HT1080 (cell line): Measurements from ENCODE around the gene HABP2. TPM values are rescaled to one million over a fixed set of nuclear protein-coding genes. Genes with fewer than 3 reads are reported as not detected.

Experiments
- DNase-seq: peaks from one replicate; pipeline ENCODE4 v3.0.0-alpha.2; 2015; ENCODE audit warnings: low read depth
- polyA plus RNA-seq, 2 experiments: library from polyadenylated mRNA; depleted of rRNA; stranded (reverse); fragments of >200 nt; gene quantifications; 2 replicates each; pipeline ENCODE4 v1.2.3, GENCODE V29; 2015
- total RNA-seq: library from RNA; depleted of rRNA; stranded (reverse); fragments of >200 nt; shearing (Covaris generic); gene quantifications from 2 replicates; pipeline ENCODE4 v1.2.3, GENCODE V29; 2014; rRNA removed

Gene HABP2
- not detected in 2 replicates for total RNA-seq
- polyA plus RNA-seq (2015; cell fraction: cytosol; rRNA removed), result 0.09 TPM in 1 of 2 replicates, not detected in the other
- polyA plus RNA-seq (2015; cell fraction: nucleus; rRNA removed), result not detected in 2 replicates

DNA sequence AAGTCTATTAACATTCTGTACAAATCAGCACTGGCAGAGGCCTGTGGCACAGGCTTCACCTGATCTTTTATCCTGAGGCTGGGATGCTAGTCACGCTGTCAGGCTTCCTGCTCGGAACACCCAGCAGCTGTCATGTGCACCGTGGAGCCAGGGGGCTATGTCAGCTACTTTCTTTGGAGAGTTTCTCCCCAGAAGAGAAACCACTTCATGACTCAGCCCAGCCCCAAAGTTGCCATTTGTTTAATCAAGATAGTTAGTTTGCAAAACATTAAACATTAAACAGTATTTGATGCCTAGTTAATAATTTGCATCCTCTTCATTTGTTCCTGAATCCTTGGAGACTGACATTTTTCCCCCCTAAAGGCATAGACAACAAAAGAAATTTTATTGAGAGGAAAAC is at the start of gene HABP2:
TSS of gene HABP2 (plus strand) at position 353 of the 400 bp plus-strand sequence. CDS start 69 bp downstream, outside the sequence.
- DNase-seq, result no peak

DNA sequence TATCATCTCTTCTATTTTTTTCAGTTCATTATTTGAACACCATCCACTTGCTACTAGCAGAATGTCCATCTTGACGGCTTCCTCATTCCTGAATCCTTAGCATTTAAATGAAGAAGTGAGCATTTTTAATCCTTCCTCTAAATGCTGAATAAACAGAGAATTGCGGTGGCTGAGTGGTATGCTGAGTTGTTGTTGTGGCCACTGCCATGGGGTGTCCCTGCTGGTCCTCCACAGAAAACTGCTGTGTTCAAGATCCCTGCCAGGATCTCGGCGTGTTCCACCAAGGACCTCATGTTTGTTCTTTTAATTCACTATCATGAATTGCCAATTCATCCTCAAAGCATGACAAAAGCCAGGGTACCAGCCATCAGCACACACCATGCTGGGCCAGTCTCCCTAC is 48.9 kb upstream of the HABP2 start:
- no peak for DNase-seq

DNA sequence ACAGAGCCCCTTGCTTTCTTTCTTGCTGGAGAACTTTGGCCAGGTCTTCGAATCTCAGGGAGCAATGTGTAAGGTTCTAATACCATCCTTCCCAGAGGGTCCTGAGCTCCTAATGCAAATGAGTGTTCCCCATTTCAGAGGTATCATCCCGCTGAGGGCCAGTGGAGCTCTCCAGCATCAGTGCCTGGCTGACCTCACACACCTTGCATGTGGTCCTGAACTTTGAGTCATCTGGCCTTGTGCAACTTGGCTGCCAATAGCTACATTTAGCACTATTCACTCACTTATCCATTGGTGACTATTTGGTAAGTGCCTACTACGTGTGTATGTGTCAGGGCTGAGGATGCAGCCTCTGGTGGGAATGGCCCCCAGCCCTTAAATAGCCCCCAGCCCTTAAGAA is 48.4 kb upstream of the HABP2 start:
- no peak for DNase-seq

DNA sequence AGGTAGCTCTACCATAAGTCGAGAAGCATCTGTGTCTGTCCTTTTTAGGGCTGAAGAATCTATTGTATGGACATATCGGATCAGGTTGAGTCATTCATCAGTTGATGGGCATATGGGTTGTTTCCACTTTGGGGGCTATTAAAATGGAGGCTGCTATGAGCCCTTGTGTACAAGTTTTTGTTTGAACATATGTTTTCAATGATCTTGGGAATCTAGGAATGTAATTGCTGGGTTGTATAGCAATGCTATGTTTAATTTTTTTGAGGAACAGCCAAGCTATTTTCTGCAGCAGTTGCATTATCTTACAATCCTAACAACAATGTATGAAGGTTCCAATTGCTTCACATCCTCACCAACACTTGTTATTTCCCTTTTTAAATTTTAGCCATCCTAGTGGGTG is 46.4 kb upstream of the HABP2 start:
- no peak for DNase-seq

DNA sequence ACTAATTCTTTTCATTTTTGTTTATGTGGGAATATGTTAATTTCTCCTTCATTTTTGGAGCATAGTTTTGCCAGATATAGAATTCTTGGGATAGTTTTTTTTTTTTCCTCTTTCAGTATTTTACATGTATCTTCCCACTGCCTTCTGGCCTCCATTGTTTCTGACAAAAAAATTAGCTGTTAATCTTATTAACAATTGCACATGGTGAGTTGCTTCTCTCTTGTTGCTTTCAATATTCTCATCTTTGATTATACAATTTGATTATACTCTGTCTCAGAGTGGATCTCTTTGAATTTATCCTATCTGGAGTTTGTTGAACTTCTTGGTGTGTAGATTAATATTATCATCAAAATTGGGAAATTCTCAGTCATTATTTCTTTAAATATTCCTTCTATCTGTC is 41.4 kb upstream of the HABP2 start:
- DNase-seq, result no peak

DNA sequence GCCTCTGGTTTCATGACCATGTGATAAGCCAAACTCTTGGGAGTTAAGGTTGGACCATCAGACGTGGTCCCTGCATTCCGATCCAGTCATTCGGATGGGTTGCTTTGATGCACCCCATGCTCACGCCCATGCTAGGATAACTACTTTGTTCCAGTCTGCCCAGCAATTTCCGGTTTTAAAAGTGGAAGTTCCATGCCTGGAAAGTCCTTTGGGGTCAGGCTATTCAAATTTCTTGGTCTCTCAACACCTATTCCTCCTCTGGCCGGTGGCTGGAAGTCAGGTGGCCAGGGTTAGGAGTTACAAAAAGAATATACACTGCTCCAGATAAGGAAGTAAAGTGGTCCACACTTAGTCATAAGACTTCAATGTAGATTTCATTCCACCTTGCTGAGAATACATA is 37.7 kb upstream of the HABP2 start:
- DNase-seq, result no peak

DNA sequence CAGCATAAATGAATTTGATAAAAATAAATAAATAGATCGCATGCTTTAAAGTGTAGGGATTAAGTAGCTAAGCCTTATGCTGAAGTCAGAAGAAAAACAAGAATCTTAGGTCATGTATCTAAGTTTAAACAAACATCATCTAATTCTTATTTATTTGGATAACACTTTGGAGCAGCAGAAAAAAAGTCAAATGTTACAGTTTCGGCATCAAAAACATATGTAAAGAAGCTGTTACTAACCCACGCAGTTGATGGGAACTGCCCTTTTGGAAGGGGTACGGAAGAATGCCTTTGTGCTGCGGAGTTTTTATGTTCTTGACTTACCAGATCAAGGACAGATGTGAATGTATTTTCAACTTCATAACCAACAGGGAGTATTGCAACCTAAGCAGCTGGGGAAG is 37.3 kb upstream of the HABP2 start:
- DNase-seq, result no peak

DNA sequence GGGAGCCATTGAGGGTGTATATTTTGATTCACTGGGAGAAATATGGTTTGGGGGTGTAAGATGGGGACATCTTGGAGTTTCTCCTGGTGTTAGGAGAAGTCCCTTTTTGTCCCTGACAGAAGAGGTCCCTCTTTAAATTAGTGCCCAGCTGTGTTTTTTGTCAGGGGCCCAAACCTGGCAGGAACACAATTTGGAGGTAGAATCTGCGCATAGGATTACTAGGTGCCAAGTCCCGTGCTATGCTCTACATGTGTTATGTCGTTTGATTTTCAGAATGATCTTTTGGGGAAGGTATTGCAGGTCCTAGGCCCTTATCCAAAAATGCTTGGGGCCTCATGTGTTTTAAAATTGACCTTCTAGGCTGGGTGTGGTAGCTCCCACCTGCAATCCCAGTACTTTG is 36.8 kb upstream of the HABP2 start:
- DNase-seq, result no peak

DNA sequence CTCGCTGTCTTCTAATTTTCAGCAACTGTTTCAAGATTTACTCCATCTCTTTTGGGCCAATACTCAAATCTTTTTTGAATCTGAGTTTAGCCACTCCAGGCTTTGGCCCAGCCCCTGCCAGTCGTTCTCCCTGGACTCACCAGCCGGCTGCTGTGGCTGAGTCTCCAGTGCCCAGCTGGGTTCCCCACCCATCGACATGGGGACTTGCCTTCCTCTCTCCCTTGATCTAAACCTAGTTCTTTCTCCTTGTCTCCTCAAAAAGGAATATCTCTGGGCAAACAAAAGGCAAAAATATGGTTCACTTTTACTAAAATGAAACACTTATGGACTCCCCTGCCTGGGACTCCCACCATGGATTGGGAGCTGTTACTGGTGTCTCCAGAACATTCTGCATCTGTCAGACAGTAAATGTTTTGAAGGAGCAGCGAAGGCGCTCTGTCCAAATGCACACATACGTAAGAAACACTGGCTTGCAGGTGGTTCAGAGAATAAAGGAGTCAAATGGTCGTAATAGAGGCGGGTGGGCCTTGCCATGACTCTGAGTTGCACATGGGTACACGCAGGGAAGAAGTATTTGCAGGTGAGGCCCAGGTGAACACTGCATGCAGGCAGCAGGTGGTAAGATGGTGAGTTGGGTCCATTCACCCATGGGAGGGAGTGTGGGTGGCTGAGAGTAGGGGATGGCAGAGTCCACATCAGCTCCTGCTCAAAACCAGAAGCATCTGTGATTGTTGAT is 35.5 kb upstream of the HABP2 start:
- DNase-seq, result no peak

DNA sequence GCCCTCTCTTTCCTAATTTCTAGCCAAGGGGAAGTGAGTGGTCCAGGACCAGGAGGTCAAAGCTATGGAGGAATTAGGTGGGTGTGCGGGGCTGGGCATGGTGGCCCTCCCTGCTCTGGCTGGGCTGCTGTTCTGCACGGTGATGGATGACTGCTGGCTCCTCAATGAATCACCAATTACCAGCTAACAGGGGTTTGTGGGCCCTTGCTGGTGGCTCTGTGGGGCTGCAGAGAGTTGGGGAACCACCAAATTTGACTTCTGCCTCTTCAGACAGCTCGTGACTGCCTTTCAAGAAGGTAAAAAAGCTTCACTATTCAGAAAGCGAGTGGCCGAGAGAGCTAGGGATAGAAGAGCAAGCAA is 35.0 kb upstream of the HABP2 start:
- DNase-seq, result no peak

DNA sequence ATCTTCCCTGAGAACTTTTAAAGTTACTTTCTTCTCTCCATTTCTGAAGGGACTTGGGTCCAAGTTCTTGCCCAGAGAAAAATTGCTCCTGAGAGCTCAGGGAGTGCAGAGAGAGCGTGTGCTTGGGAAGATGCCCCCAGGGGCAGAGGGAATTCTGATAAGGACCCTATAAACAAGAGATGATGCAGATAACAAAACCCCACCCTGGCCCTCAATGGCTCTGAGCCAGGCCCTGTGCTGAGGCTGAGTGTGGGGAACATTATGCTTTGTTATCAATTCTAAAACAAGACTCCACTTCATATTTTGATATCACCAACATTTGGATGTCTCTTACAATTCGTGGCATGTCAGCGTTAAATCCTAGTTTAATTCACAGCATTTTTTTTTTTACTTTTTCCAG is 34.4 kb upstream of the HABP2 start:
- DNase-seq, result no peak

DNA sequence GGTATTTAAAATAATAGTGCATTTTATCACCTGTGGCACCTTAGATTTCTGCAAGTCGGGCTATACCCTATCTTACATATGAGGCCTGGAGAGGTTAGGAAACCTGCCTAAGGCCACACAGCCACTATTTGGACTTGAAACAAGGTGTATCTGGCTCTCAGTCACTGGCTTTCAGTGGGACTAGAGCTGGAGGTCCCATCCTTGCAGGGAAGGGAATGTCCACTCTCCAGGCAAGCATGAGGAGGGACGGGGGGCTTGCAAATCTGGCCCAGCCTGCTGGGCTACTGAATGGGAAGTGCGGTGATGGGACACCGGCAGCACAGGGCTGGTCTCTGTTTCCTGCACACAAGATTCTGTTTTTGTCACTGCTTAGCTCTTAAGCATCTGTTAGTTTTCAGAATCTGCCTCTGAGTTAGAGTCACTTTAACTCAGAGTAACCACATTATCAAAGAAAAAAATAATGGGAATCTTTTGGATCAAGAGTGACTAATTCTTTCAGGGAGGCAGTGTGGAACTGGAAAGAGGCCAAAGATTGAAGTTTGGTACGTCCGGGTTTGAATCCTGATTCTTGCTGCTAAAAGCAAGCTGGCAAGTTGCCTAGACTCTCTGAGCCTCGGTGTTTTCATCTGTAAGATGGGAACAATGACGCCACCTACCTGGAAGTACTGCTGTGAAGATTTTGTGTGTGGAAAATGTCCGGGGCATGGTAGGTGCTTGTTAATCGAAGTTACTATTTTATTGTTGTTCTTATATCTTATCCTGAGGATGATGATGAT is 33.8 kb upstream of the HABP2 start:
- DNase-seq, result no peak

DNA sequence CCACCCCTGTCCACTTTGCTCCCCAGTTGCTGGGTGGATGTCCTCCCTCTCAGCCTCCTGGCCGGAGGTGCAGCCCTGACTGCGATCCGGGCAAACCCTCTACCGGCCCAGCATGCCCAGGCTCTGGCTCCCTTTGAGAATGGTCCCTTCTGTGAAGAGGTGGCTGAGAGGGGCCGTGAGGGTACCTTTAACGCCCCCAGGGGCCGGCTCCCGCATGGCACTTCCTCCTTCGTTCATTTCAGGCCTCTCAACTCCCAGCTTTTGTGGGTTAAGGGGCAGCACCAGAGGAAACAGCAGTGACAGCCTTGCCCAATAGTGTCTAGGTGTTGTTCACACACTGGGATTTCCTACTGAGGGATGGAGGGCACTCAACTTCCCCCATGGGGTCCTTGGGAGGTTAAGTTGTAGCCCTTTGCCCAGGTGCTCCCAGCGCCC is 33.2 kb upstream of the HABP2 start:
- DNase-seq, result no peak

DNA sequence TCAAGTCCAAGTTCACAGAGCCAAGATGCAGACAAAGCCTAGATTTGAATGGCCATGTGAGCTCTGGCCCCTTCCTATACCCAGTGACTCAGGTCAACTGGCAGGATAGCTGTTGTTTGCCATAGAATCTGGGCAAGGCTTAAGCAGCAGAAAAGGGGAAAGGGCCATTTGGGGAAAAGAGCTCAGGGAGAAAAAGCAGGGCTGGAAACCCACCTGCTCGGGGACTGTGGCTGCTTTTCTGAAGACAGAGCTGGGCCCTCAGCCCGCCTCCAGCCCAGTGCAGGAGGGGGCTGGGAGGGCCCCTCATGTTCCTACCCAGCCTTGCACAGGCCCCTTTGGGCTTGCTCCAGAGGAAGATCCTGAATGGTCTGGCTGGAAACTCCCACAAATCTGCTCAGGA is 32.6 kb upstream of the HABP2 start:
- no peak for DNase-seq

DNA sequence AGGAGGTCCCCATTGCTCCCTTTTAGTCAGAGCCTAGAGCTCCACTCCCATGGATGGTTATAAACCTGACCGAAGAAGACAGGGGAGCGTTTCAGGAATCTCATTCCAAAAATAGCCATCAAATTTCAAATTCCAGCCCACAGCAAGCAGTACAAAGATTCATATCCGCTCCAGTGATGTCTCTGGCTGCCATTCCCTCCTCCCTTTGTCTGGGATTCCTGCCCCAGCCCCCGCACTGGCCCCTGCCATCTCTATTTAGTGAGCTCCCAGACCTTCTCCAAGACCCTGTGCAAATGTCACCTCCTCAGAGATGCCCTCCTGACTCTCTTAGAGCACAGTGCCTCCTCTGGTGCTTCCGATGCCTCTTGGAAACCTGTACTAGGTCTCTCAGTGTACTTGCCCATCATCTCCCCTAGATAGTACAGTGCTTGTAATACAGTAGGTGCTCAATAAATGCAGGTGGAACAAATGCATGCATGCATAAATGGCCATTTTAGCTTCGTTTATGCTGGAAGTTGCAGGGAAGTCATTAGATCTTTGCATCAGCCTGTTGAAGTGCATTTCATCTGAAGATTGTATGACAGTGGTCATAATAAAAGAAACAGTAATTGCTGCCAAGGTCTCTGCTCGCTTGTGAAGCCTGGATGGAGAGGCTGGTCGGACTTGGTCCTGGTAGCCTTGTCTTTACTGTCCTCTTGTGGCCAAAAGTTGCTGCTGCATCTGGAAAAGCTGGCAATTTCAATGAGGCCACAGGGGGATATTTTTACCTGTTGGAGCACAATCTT is 32.0 kb upstream of the HABP2 start:
- DNase-seq, result peak; percentile 62

DNA sequence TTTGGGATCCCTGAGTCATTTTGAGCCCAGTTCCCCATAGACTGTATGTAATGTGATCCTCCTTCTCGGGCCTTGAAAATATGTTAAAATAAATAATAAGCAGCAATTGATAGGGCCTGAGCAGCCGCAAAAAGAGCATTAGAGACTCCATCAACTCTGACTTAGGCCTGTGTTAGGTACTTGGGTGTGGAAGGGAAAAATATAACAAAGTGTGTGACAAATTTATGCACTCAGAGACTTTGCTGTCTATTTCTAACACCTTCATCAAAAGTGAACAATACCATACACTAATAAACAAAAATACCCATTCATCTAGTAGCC is 31.4 kb upstream of the HABP2 start:
- DNase-seq, result no peak

DNA sequence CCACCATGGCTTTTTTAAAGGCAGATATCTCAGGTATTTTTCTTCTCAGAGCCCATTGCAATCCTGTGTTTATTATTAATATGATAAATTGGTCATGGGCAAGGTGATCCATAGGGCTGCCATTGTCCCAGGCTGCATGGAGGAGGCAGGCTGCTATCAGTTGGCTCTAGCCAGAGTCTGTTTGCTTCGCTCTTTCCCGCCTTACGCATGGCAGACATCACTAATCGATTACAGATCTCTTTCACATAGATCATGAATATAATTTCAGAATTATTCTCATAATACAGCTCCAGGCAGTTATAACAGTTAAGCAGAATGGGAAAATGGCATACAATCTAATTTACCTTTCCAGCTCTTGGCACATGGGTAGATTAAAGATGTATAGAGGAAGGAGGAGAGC is 30.4 kb upstream of the HABP2 start:
- DNase-seq, result no peak

DNA sequence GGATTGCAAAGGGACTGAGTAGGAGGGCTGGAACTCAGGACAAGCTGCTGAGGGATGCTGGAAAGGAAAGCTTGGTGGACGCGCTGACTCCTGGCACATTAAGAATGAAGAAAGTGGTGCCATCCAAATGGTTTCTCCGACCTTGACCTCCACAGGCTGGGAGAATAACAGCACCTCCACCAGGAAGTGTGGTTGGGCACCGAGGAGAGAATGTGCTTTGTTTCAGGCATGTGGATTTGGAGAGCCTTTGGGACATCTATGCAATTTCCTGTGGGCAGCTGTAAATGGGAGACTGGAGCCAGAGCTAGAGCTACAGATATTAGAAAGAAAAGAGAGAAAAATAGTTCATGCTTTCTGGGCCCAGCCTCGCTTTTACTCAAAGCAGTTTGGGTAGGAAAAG is 29.8 kb upstream of the HABP2 start:
- no peak for DNase-seq

DNA sequence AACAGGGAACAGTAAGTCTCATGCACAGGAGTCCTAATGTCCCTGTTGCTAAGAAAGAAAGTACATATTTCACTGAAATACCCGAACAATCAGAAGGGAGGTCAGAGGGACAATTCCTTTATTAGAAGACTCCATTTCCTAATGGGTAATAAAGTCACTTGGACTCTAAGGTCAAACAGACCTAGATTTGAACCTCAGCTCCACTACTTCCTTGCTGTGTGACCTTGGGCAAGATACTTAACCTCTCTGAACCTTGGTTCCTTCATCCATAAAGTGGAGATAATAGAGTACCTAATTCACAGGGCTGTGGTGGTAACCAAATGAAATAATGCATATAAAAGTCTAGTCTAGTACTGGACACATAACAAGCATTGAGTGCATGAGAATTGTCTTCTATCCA is 29.2 kb upstream of the HABP2 start:
- no peak for DNase-seq

DNA sequence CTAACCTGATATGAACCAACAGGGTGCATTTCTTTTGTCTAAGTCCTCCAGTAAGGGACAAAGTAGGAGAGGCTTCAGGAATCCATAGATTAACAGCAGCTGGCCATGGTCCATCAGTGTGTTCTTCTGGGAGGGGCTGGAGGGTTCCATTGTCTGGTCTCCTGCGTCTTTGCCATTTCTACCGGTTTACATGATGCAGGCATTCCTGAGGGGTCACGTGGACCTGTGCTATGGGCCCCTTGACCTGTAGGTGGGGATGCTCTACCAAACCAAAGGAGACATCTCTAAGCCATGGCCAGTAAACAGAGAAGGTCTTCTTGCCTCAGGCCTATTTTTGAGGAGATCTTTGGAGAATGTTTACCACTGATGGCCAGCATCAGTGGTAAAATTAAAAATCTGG is 28.7 kb upstream of the HABP2 start:
- DNase-seq, result no peak

DNA sequence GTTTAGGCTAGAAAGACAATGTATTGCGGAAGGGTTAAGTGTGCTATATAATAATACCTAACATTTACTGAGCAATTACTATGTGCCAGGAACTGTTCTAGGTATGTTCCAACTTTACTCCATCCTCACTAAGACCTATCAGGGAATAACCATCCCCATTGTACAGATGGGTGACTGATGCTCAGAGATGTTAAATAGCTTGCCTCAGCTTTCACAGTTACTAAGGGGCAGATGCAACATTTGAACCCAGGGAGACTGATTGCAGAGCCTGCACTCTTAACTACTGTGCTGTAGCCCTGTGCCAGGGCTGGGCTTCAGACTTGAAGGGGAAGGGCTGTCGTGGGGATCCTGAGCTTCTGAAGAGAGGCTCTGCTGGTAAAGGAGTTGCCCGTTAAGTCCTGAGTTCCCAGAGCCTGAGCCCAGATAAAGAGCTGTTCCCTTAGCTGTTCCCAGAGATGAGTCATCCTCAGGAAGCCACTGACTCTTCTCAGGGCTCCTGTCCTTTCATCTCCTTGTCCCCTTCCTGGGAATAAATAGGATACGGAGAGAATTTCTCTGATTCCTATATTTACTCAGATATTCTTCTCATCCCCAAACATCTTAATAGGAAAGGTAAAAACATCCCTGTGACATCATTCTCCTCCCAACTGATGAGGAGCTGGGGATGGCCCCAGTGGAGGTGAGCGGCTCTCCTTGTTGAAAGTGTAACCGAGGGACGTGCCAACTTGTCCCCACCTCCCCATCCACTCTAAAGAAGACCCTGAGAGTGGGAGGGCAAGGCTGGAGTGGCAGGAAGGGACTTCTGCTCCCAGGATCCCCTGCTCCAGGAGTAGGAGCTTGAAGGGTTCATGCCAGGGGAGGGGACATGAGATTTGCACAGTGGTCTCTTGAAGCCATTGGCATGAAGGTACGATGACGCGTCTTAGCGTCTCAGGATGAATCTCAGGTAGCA is 28.0 kb upstream of the HABP2 start:
- DNase-seq, result peak; percentile 40
